ENCODE results near the gene RHOB. TPM values are rescaled to one million over a fixed set of nuclear protein-coding genes. Genes with fewer than 3 reads are reported as not detected.

RHOB gene
- total and polyA plus RNA-seq, 2 of the 13 experiments (the other 11 are each of a cell fraction or from before 2014, with no cell fraction given): 192 to 268 TPM

- TF ChIP-seq USF2 (IDR thresholded peaks at IDR 0.05; ENCODE audit: low read depth, low read length) (no peak), USF2 (CRISPR knock-in tag; IDR thresholded peaks at IDR 0.05; ENCODE audit: borderline replicate concordance) (no peak), ZNF747 (CRISPR knock-in tag; IDR thresholded peaks at IDR 0.05; ENCODE audit: borderline replicate concordance) (no peak), ZBTB34 (CRISPR knock-in tag; IDR thresholded peaks at IDR 0.05) (no peak), RFX3 (CRISPR knock-in tag; IDR thresholded peaks at IDR 0.05) (no peak), ZNF773 (CRISPR knock-in tag; IDR thresholded peaks at IDR 0.05; ENCODE audit: borderline replicate concordance) (no peak), NPAS2 (CRISPR knock-in tag; IDR thresholded peaks at IDR 0.05; ENCODE audit: borderline replicate concordance) (no peak), NR2F6 (IDR thresholded peaks at IDR 0.05) (no peak; the same call in 1 of the 2 replicates), NR2F6 (CRISPR knock-in tag; IDR thresholded peaks at IDR 0.05) (0 out of 2 replicates have a peak, but pooled peaks have one; percentile 31), HOXA7 (CRISPR knock-in tag; IDR thresholded peaks at IDR 0.05) (no peak), ZNF484 (CRISPR knock-in tag; IDR thresholded peaks at IDR 0.05; ENCODE audit: borderline replicate concordance, low read depth) (no peak), RELA (CRISPR knock-in tag; IDR thresholded peaks at IDR 0.05) (no peak), NFYC (CRISPR knock-in tag; IDR thresholded peaks at IDR 0.05) (no peak), ZBTB8A (CRISPR knock-in tag; IDR thresholded peaks at IDR 0.05; ENCODE audit: borderline replicate concordance, low read depth) (no peak), RBAK (CRISPR knock-in tag; IDR thresholded peaks at IDR 0.05) (no peak), SIN3A (IDR thresholded peaks at IDR 0.05; ENCODE audit: borderline replicate concordance, low read depth, low read length) (no peak), KAT8 (CRISPR knock-in tag; IDR thresholded peaks at IDR 0.05) (0 out of 2 replicates have a peak, but pooled peaks have one; percentile 18), ZNF136 (CRISPR knock-in tag; IDR thresholded peaks at IDR 0.05; ENCODE audit: low read depth) (no peak), ZNF451 (CRISPR knock-in tag; IDR thresholded peaks at IDR 0.05) (no peak), TRIM22 (IDR thresholded peaks at IDR 0.05) (no peak), ZNF883 (CRISPR knock-in tag; IDR thresholded peaks at IDR 0.05; ENCODE audit: not compliant biosample characterization) (no peak), TBX3 (IDR thresholded peaks at IDR 0.05; ENCODE audit: borderline replicate concordance) (no peak), ZMYM2 (CRISPR knock-in tag; IDR thresholded peaks at IDR 0.05) (no peak), ATAD3A (CRISPR knock-in tag; IDR thresholded peaks at IDR 0.05) (no peak), TBP (CRISPR knock-in tag; IDR thresholded peaks at IDR 0.05) (no peak), ZNF672 (CRISPR knock-in tag; IDR thresholded peaks at IDR 0.05) (no peak), NRL (CRISPR knock-in tag; IDR thresholded peaks at IDR 0.05; ENCODE audit: borderline replicate concordance) (no peak), CEBPG (CRISPR knock-in tag; IDR thresholded peaks at IDR 0.05) (peak; percentile 31), ADNP (CRISPR knock-in tag; IDR thresholded peaks at IDR 0.05) (no peak)
Measured at GRCh38 chr2:20449501-20450200, 2.8 kb downstream of the RHOB start (continued).
